ENCODE measurements around the gene SHC2. TPM values are rescaled to one million over a fixed set of nuclear protein-coding genes. Genes with fewer than 3 reads are reported as not detected.
"Not testable (repeated sequence)": the region's sequence is repeated elsewhere in the genome, so short reads cannot be mapped to it uniquely, and the experiment has no call there.

SHC2 gene
- total and polyA plus RNA-seq, 9 donors: 0.62 to 40.7 (median 15.4) TPM

DNA sequence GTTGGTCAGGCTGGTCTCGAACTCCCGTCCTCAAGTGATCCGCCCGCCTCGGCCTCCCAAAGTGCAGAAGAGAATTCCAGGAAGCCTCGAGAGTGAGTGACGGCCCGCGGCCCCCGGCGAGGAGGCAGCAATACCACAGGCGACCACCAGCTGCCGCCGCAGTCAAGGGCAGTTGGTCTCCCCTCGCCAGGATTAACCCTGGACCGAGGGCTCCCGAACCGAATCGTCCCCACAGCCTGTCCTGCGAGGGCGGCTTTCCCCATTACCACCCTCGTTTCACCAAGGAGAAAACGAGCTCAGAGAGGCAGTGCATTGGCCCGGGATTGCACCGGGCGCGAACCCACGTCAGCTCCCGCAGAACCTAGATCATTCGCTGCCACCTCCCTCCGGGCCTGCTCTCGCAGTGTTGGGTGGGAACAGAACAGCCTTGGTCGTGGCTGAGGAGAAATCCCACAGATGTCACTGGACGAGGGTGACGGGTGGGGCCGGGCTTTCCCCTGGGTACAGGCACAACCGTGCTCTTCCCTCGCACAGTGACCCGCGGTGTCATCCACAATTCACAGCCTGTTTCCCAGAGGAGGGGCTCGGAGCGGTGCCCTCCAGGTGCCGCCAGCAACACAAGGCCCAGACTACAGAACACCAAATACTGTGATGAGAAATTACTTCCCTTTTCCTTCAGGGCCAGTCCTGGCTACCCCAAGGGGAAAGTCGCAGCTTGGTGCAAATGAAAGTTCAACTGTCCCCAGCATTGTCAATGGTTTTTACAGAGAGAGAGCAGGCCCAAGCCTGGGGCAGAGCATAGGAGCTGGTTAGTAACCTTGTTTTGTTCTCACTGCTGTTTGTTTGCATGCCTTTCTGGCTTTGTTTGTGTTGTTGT is 76.7 kb downstream of the SHC2 start:
- no peaks in the 10 kb centered on the region for H3K9me3 ChIP-seq
- TF ChIP-seq, protein P1, sequence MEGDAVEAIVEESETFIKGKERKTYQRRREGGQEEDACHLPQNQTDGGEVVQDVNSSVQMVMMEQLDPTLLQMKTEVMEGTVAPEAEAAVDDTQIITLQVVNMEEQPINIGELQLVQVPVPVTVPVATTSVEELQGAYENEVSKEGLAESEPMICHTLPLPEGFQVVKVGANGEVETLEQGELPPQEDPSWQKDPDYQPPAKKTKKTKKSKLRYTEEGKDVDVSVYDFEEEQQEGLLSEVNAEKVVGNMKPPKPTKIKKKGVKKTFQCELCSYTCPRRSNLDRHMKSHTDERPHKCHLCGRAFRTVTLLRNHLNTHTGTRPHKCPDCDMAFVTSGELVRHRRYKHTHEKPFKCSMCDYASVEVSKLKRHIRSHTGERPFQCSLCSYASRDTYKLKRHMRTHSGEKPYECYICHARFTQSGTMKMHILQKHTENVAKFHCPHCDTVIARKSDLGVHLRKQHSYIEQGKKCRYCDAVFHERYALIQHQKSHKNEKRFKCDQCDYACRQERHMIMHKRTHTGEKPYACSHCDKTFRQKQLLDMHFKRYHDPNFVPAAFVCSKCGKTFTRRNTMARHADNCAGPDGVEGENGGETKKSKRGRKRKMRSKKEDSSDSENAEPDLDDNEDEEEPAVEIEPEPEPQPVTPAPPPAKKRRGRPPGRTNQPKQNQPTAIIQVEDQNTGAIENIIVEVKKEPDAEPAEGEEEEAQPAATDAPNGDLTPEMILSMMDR (IDR thresholded peaks at IDR 0.05): no peak
- TF ChIP-seq POLR2A (IDR thresholded peaks at IDR 0.05): no peak
- no peak for TF ChIP-seq EP300 (IDR thresholded peaks at IDR 0.05)
- DNase-seq: no peak
- H3K27me3 ChIP-seq: no peaks in the 10 kb centered on the region
- H3K4me3 ChIP-seq: no peak overlapping the region
- H3K27ac ChIP-seq: no peak overlapping the region
- WGBS, 3 donors: 36 to 41% (median 37%) methylated on average over 44 of the region's 44 CpGs
- H3K36me3 ChIP-seq: no peaks in the 10 kb centered on the region
- H3K4me1 ChIP-seq (ENCODE audit: insufficient read depth): no peaks in the 10 kb centered on the region
- intact Hi-C loops (cut with DNase I): no loop called here

DNA sequence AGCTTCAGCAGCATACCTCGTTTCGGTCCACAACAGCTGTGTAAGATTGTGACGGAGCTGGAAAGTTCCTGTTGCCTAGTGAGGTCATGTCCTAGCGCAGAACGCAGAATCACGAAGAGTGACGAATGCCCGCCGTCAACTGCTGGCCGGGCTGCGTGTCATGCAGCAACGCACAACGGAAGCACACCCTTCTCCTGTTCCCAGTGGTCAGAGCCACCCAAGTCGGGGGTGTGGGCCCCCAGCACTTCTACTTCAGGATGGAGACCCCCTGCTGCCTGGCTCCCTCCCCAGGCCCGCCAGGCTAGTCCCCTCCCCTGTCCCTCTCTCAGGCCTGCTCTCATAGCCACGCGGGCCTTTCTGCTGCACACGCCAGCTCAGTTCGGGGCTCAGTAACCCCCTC is 77.8 kb downstream of the SHC2 start:
- WGBS, 3 donors: 72 to 81% (median 78%) methylated on average over 19 of the region's 19 CpGs
- no peak for TF ChIP-seq POLR2A (IDR thresholded peaks at IDR 0.05)
- no peak for TF ChIP-seq EP300 (IDR thresholded peaks at IDR 0.05)
- TF ChIP-seq, protein P1 (IDR thresholded peaks at IDR 0.05): no peak
- no peaks in the 10 kb centered on the region for H3K9me3 ChIP-seq
- intact Hi-C loops (cut with DNase I): no loop called here
- no peaks in the 10 kb centered on the region for H3K36me3 ChIP-seq
- no peak for DNase-seq
- no peaks in the 10 kb centered on the region for H3K27me3 ChIP-seq
- H3K4me3 ChIP-seq: no peak overlapping the region
- no peak overlapping the region for H3K27ac ChIP-seq
- H3K4me1 ChIP-seq (ENCODE audit: insufficient read depth): no peaks in the 10 kb centered on the region

DNA sequence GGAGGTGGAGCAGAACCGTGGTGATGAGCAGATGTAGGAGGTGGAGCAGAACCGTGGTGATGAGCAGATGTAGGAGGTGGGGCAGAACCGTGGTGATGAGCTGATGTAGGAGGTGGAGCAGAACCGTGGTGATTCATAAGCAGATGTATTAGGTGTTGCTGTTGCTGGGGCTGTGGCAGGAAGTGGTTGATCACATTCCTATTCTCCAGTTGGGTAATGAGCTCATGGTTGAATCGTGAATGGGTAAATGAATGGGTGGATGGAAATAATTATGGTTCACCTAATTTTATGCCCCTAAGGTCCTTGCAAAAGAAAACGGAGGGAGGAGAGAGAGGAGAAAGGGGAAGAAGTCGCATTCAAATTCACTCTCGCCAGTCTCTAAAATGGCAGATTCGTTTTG is 78.3 kb downstream of the SHC2 start:
- H3K27me3 ChIP-seq; H3K9me3 ChIP-seq; H3K4me1 ChIP-seq (ENCODE audit: insufficient read depth); H3K4me3 ChIP-seq; H3K27ac ChIP-seq; DNase-seq; intact Hi-C loops (cut with DNase I); H3K36me3 ChIP-seq: not testable (repeated sequence)
- WGBS, 3 donors: 49 to 62% (median 60%) methylated on average over 7 to 9 of the region's 9 CpGs

DNA sequence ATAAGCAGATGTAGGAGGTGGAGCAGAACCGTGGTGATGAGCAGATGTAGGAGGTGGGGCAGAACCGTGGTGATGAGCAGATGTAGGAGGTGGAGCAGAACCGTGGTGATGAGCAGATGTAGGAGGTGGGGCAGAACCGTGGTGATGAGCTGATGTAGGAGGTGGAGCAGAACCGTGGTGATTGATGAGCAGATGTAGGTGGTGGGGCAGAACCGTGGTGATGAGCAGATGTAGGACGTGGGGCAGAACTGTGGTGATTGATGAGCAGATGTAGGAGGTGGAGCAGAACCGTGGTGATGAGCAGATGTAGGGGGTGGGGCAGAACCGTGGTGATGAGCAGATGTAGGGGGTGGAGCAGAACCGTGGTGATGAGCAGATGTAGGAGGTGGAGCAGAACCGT is 78.9 kb downstream of the SHC2 start:
- H3K27ac ChIP-seq; H3K9me3 ChIP-seq; H3K4me1 ChIP-seq (ENCODE audit: insufficient read depth); H3K36me3 ChIP-seq; H3K4me3 ChIP-seq; DNase-seq; intact Hi-C loops (cut with DNase I); H3K27me3 ChIP-seq: not testable (repeated sequence)
- whole genome bisulfite sequencing, 3 donors: 66 to 77% (median 76%) methylated on average over 11 of the region's 11 CpGs

DNA sequence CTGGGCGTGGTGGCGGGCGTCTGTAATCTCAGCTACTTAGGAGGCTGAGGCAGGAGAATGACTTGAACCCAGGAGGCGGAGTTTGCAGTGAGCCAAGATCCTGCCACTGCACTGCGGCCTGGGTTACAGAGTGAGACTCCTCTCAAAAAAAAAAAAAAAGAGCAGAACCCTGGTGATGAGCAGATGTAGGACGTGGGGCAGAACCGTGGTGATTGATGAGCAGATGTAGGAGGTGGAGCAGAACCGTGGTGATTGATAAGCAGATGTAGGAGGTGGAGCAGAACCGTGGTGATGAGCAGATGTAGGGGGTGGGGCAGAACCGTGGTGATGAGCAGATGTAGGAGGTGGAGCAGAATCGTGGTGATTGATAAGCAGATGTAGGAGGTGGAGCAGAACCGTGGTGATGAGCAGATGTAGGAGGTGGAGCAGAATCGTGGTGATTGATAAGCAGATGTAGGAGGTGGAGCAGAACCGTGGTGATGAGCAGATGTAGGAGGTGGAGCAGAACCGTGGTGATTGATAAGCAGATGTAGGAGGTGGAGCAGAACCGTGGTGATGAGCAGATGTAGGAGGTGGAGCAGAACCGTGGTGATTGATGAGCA is 80.1 kb downstream of the SHC2 start:
- H3K36me3 ChIP-seq; DNase-seq; H3K27me3 ChIP-seq; H3K9me3 ChIP-seq; intact Hi-C loops (cut with DNase I); H3K27ac ChIP-seq; H3K4me3 ChIP-seq; H3K4me1 ChIP-seq (ENCODE audit: insufficient read depth): not testable (repeated sequence)
- 61 to 66% (median 64%) methylated on average over 13 to 16 of the region's 17 CpGs for WGBS, 3 donors

DNA sequence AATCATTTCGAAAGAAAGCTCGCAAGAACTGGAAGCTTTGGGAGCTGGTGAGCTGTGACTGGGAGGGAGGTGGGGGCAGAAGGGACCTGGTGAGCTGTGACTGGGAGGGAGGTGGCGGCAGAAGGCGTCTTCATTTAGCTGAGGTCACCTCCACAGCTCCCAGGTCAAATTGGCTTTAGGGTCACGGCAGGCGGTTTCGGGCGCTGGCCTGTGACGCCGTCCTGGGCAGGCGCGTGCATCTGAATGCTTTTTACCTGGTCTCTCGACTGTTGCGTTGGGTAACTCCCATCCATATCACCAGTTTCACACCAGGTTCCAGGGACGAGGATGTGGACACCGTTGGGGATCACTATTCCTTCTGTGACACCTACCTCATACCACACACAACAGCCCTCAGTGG is 81.0 kb downstream of the SHC2 start:
- no peaks in the 10 kb centered on the region for H3K4me1 ChIP-seq (ENCODE audit: insufficient read depth)
- no peaks in the 10 kb centered on the region for H3K27me3 ChIP-seq
- no peaks in the 10 kb centered on the region for H3K9me3 ChIP-seq
- 87 to 92% (median 91%) methylated on average over 16 of the region's 16 CpGs for WGBS, 3 donors
- DNase-seq: no peak
- H3K27ac ChIP-seq: no peak overlapping the region
- H3K36me3 ChIP-seq: no peaks in the 10 kb centered on the region
- TF ChIP-seq EP300 (IDR thresholded peaks at IDR 0.05) (no peak), POLR2A (IDR thresholded peaks at IDR 0.05) (no peak)
- TF ChIP-seq, protein P1 (IDR thresholded peaks at IDR 0.05): no peak
- H3K4me3 ChIP-seq: no peak overlapping the region
- intact Hi-C loops (cut with DNase I): loop anchor here in 1 of 4 donors (10.0 kb wide), 1 partner anchor 65 kb away; no protein-coding TSS in a partner anchor
